GM06990 (cell line): ENCODE results near the gene ZNF787.

ENCODE experiments used
- DNase-seq: peaks from one replicate; pipeline ENCODE4 v3.0.0-alpha.2; 2011; ENCODE audit not compliant: insufficient read length; ENCODE audit errors: extremely low read depth
- H3K27me3 ChIP-seq: replicated peaks from 2 replicates; pipeline ENCODE4 v1.6.0; 2011; ENCODE audit warnings: low read length; ENCODE audit not compliant: control insufficient read depth, insufficient read depth
- H3K36me3 ChIP-seq: 2 replicates; pipeline ENCODE4 v1.5.1; 2011; ENCODE audit warnings: low read length; ENCODE audit not compliant: control insufficient read depth, insufficient read depth
- H3K4me3 ChIP-seq: replicated peaks from 2 replicates; pipeline ENCODE4 v1.5.1; 2011; ENCODE audit warnings: low read depth, mild to moderate bottlenecking, control low read depth, low read length
- TF ChIP-seq, protein P1 (sequence below): IDR thresholded peaks from 2 replicates; pipeline ENCODE4 v1.5.1; 2011; ENCODE audit warnings: low read length, control low read depth, mild to moderate bottlenecking, inconsistent platforms; ENCODE audit not compliant: insufficient read depth, poor library complexity, severe bottlenecking

Gene ZNF787

GRCh38 chr19:56104423-56104822 lies 16.7 kb downstream of the ZNF787 start:
- DNase-seq: no peak
- H3K4me3 ChIP-seq: no peak overlapping the region
- peaks cover 24% of the 10 kb centered on the region for H3K36me3 ChIP-seq
- TF ChIP-seq, protein P1, sequence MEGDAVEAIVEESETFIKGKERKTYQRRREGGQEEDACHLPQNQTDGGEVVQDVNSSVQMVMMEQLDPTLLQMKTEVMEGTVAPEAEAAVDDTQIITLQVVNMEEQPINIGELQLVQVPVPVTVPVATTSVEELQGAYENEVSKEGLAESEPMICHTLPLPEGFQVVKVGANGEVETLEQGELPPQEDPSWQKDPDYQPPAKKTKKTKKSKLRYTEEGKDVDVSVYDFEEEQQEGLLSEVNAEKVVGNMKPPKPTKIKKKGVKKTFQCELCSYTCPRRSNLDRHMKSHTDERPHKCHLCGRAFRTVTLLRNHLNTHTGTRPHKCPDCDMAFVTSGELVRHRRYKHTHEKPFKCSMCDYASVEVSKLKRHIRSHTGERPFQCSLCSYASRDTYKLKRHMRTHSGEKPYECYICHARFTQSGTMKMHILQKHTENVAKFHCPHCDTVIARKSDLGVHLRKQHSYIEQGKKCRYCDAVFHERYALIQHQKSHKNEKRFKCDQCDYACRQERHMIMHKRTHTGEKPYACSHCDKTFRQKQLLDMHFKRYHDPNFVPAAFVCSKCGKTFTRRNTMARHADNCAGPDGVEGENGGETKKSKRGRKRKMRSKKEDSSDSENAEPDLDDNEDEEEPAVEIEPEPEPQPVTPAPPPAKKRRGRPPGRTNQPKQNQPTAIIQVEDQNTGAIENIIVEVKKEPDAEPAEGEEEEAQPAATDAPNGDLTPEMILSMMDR: no peak
- no peaks in the 10 kb centered on the region for H3K27me3 ChIP-seq

GRCh38 chr19:56103027-56103614 lies 18.0 kb downstream of the ZNF787 start:
- H3K36me3 ChIP-seq: peaks cover 26% of the 10 kb centered on the region
- no peak for DNase-seq
- TF ChIP-seq, protein P1: no peak
- H3K4me3 ChIP-seq: no peak overlapping the region
- no peaks in the 10 kb centered on the region for H3K27me3 ChIP-seq

GRCh38 chr19:56101746-56102535 lies 19.2 kb downstream of the ZNF787 start:
- H3K36me3 ChIP-seq: peaks cover 29% of the 10 kb centered on the region
- no peaks in the 10 kb centered on the region for H3K27me3 ChIP-seq
- DNase-seq: no peak
- H3K4me3 ChIP-seq: no peak overlapping the region
- TF ChIP-seq, protein P1: no peak

DNA sequence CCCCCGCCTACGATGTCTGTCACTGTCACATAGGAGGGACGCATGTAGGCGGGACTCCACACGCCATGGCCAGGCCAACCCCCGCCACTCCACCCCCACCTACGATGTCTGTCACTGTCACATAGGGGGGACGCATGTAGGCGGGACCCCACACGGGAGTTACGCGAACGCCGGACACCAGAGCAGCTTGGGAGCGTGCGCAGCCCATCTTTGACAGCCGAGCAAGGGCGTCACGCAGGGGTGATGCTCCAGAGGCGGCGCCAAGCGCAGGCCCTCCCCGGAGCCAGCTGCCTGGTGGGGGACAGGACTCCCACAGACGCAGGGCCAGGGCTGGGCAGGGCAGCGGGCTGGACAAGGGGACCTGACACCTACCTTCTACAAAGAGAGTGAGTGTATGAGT lies 20.0 kb downstream of the ZNF787 start:
- no peak for DNase-seq
- Histone ChIP-seq H3K4me3 (no peak overlapping the region), H3K36me3 (peaks cover 26% of the 10 kb centered on the region), H3K27me3 (no peaks in the 10 kb centered on the region)
- TF ChIP-seq, protein P1: no peak

DNA sequence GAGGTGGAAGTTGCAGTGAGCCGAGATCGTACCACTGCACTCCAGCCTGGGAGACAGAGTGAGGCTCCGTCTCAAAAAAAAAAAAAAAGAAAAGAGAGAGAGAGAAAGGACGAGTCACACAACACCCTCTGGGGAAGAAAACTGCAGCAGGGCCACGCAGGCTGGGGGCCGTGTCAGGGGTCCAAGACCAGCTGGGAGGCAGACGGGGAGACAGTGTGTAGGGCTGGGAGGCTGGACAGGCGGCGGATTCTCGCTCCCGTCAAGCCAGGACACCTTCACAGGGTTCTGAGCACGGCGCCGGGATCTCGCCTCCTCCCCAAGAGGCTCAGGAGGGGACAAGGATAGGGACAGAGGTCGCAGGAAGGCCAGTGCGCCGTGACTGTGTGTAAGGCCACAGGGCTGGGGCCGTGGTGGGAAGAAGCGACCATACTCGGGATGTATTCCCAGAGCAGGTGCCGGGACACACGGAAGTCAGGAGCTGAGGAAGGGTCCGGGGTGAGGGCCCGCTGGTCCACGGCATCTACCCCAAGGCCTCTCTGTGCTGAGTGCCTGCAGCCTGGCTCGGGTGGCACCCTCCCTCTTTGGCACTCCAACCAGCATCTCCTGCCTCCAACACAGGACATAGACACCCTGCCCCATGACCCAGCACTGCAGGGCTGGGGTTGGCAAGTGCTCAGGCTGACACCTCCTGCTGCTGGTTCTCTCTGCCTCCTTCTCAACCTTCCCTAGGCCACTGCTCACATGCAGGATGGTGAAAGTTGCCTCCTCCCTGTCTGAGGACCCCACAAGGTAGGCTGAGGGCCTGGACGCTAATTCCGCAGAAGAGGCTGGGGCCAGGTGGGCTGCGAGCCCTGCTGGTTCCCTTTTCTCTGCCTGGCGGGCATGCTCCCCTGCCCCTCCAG lies 21.2 kb downstream of the ZNF787 start:
- DNase-seq: no peak
- Histone ChIP-seq H3K36me3 (peaks cover 31% of the 10 kb centered on the region), H3K4me3 (no peak overlapping the region), H3K27me3 (no peaks in the 10 kb centered on the region)
- TF ChIP-seq, protein P1: no peak
